Smooth muscle cell of the brain vasculature (primary cell): ENCODE measurements around the gene SLC28A2.

Experiments used
- DNase-seq: peaks from one replicate; pipeline ENCODE4 v3.0.0-alpha.2; 2012; ENCODE audit warnings: low read depth, low spot score

The SLC28A2 gene

DNA sequence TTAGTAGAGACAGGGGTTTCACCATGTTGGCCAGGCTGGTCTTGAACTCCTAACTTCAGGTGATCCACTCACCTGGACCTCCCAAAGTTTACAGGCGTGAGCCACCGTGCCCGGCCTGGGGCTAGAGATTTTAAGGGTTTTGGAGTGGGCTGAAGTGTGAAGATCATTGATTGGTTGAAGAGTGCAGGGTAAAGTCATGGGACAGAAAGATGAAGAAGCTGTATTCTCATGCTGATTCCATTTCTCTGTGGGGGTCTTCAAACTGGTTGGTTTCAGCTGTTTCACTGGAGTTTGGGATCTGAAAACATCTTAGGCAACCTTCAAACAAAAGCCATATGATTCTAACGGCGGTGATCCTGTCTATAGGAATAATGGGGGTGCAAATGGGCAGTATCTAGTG is 74.2 kb downstream of the SLC28A2 start:
- DNase-seq = no peak

DNA sequence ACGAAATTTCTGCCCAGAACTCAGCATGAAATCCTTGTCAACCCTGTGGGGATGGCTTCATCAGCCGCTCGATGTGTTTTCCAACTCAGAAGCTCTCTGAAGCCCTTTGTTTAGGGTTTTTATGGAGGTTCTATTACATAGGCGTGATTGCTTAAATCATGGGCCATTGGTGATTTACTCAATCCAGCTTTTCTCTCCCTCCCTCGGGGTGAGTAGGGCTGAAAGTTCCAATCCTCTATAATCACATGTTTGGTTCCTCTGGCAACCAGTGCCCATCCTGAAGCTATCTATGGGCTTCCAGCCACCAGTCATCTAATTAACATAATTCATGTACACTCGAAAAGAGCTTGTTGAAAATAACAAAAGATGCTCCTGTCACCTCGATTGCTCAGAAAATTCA is 74.7 kb downstream of the SLC28A2 start:
- no peak for DNase-seq
